GM13977 (cell line): Measurements from ENCODE around the gene DROSHA.
"Not testable (repeated sequence)": the region's sequence is repeated elsewhere in the genome, so short reads cannot be mapped to it uniquely, and the experiment has no call there.

Experiments
- DNase-seq: peaks from one replicate; pipeline ENCODE4 v3.0.0; 2012; ENCODE audit warnings: low spot score
- in situ Hi-C: fragments of 300-500 bp; cut with MboI; formaldehyde crosslinking; loops from one replicate; pipeline ENCODE4 v1.12.0; 2022; ENCODE audit warnings: low sequenced_read_pairs, low pct_unique_long_range_greater_than_20kb, mixed read lengths, inconsistent platforms; ENCODE audit not compliant: unreplicated experiment
- TF ChIP-seq, protein P1 (sequence below): IDR thresholded peaks from 2 replicates; pipeline ENCODE4 v1.5.1; 2012; ENCODE audit warnings: mild to moderate bottlenecking, control low read depth; ENCODE audit not compliant: insufficient read depth; ENCODE audit errors: extremely low read depth, missing control alignments

DROSHA gene

DNA sequence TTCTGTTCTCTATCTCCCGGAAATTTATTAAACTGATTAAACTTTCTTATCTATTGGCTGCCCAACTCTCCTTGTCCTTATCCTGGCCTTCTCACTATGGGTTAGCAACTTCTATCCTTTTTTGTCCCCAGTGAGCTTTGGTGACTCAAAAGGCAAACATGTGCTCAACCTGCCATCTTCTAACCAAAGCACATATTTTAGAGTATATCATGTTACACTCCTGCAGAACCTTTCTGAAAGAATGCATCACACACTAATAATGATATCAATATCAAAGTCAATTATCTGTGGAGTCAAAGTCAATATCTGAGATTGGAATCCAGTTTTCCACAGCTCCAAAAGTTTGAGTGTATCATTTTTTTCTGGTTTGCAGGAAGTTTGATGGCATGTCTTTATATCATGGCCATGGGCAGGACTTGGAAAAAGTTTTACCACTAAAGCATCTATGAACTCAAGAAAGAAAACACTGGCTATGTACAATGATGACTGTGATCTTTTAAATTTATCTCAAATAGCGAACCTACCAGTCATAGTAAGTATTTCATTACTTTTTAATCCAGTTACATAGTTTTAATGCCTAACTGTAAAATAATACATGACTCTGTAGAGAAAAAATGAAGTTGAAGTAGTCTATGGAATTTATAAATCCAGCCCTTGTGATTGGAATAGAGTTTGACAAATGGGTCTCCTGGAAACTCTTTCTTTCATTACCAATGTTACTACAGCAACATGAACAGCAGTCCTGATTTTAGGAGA is 166.8 kb downstream of the DROSHA start:
- in situ Hi-C loops, result no loop called here
- DNase-seq, result no peak
- TF ChIP-seq, protein P1, sequence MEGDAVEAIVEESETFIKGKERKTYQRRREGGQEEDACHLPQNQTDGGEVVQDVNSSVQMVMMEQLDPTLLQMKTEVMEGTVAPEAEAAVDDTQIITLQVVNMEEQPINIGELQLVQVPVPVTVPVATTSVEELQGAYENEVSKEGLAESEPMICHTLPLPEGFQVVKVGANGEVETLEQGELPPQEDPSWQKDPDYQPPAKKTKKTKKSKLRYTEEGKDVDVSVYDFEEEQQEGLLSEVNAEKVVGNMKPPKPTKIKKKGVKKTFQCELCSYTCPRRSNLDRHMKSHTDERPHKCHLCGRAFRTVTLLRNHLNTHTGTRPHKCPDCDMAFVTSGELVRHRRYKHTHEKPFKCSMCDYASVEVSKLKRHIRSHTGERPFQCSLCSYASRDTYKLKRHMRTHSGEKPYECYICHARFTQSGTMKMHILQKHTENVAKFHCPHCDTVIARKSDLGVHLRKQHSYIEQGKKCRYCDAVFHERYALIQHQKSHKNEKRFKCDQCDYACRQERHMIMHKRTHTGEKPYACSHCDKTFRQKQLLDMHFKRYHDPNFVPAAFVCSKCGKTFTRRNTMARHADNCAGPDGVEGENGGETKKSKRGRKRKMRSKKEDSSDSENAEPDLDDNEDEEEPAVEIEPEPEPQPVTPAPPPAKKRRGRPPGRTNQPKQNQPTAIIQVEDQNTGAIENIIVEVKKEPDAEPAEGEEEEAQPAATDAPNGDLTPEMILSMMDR, result no peak

- no peak for DNase-seq
Measured at GRCh38 chr5:31362931-31363568, 168.8 kb downstream of the DROSHA start.

GRCh38 chr5:31362529-31362900 is 169.4 kb downstream of the DROSHA start:
- TF ChIP-seq, protein P1, result no peak
- no peak for DNase-seq
- in situ Hi-C loops, result no loop called here

More at GRCh38 chr5:31362931-31363568, 168.8 kb downstream of the DROSHA start:
- TF ChIP-seq, protein P1, result no peak
- in situ Hi-C loops, result no loop called here

DNA sequence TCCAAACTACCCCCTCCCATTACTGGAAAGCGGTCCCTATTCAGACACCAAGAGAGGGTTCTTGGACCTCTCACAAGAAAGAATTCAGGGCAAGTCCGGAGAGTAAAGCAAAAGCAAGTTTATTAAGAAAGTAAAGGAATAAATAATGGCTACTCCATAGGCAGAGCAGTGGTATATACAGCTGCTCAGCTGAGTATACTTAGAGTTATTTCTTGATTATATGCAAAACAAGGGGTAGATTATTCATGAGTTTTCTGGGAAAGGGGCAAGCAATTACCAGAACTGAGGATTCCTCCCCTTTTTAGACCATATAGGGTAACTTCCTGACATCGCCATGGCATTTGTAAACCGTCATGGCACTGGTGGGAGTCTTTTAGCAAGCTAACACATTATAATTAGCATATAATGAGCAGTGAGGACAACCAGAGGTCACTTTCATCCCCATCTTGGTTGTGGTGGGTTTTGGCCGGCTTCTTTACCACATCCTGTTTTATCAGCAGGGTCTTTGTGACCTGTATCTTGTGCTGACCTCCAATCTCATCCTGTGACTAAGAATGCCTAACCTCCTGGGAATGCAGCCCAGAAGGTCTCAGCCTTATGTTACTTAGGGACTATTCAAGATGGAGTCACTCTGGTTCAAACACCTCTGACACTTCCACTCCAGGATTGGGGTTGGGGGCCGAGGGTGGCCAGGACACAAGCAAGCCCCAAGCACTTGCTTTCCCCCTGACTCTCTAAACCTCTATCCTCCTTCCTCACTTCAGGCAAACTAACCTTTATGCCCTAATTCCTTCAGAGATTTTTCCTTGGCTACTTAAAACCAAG is 170.0 kb downstream of the DROSHA start:
- in situ Hi-C loops, DNase-seq: not testable (repeated sequence)

DNA sequence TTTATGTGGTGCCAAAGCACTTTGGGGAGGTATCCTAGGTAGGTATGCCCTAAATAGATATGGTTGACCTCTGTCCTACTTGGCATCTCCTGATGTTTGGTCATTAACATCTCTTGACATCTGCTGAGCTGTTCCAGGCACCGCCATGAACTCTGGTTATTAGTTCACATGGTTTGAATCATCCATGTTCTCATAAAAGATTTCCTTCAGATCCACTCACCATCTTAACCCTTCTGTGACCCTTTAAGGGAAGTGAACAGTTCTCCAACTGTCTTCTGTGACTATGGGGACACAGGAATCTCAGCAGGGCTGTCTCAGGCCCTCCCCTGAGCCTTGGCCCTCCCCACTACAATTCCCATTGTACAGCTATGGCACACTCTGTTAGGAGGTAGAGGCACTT is 170.7 kb downstream of the DROSHA start:
- TF ChIP-seq, protein P1, result no peak
- in situ Hi-C loops, result no loop called here

DNA sequence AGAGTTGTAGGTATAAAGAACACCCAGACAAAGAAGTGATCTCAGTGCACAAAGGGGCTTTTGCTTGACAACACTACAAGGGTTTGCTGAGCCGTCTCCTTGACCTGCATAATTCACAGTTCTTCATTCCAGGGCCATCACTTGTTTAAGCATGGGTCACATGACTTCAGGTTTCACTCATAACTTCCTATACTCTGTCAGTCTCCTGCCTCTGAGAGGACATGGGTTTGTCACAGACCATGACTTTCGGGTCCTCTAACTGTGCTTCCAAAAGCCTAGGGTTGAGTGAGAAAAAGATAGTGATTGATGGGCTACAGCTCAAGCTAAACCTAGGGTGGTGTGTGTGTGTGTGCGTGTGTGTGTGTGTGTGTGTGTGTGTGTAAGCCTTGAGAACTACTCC is 172.1 kb downstream of the DROSHA start:
- peak; percentile 19 for DNase-seq
- in situ Hi-C loops, result no loop called here
- TF ChIP-seq, protein P1, result no peak

More for the DNA sequence above, 170.7 kb downstream of the DROSHA start:
- DNase-seq, result no peak
